GM21825 (cell line): ENCODE data around the gene FILIP1.

Source experiments
- ATAC-seq: cut with Tn5 transposase; IDR thresholded peaks from one replicate; pipeline ENCODE4 v1.9.1; 2021; ENCODE audit warnings: mild to moderate bottlenecking, moderate library complexity; ENCODE audit not compliant: unreplicated experiment

The FILIP1 gene

GRCh38 chr6:75272145-75272840 lies 221.3 kb downstream of the FILIP1 start:
- ATAC-seq, result no peak

DNA sequence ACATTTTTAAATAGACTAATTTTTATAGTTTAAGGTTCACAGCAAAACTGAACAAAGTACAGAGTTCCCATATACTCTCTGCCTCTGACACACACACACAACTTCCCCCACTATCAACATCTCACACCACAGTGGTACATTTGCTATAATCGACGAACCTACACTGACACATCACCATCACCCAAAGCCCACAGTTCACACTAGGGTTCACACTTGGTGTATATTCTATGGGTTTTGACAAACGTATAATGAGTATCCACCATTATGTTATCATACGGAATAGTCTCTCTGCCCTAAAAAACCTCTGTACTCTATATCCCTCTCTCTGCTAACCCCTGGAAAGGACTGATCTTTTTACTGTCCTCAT lies 224.6 kb downstream of the FILIP1 start:
- no peak for ATAC-seq

DNA sequence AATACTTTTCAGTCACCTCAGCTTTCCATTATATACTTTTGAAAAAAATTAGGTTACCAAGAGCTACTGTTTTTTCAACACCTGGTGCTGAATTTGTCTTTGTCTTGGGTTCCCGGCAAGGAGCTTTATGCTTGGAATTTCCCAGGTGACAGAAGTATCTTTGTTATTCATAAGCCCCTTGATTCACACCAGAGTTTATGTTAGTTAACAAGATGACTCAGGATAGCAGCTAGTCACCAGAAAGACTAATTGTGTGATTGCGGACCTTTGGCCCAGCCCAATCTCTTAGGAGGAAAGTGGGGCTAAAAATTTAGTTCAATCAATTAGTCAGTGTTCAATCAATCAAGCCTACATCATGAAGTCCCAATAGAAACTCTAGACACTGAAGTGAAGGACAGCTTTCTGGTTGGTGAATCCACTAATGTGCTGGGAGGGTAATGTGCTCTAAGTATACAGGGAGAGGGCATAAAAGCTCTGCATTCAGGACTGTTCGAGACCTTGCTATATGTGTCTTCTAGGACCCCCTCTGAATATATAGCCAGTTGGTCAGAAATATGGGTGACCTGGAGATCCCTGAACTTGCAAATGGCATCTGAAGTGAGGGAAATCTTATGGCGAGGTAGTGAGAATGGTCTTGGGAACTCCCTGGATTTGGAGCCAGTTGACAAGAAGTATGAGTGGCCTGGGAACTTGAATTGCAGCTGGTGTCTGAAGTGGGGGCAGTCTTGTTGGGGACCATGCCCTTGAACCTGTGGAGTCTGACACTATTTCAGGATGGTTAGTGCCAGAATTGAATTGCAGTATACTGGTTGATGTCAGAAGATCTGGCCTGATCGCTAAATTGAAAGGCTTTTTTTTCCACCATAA lies 225.2 kb downstream of the FILIP1 start:
- ATAC-seq, result no peak

DNA sequence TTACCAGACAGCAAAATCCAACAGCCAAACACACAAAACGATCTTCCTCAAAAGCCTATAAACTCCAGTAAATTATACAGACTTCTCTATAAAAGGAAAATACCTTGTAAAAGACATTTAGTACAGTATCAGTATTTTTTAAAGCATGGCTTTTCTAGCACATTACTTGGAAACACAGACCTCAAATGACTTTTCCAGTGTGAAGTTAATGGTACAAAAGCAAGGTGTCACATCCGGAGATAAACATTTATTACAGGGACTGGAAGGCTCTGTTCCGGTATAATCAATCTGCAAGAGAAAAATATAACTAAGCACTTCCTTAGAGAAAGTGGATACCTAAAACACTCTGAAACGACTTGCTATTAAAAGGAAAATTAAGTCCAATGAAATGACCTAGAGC lies 226.1 kb downstream of the FILIP1 start:
- no peak for ATAC-seq

GRCh38 chr6:75266716-75267291 lies 226.8 kb downstream of the FILIP1 start:
- peak; percentile 83 for ATAC-seq

DNA sequence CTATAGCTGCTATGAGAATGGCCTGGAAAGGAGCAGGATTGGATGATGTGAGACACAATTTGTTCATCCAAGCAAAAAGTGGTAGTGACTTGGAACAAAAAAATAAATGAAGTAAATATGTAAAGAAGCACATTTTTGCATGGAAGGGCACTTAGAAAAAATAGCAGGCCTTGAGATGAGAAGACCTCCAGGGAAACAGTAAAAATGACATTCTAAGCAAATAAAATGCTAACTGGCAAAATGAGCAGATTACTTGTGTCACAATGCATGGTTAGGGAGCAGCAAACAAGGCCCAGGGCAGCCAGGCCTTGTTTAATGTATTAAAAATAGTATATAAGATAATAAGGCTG lies 230.2 kb downstream of the FILIP1 start:
- ATAC-seq, result no peak

- no peak for ATAC-seq
Measured at GRCh38 chr6:75262716-75263400, 230.7 kb downstream of the FILIP1 start.

GRCh38 chr6:75261299-75261698 lies 232.3 kb downstream of the FILIP1 start:
- no peak for ATAC-seq

- ATAC-seq, result no peak
Measured at GRCh38 chr6:75257343-75258087, 236.1 kb downstream of the FILIP1 start.

DNA sequence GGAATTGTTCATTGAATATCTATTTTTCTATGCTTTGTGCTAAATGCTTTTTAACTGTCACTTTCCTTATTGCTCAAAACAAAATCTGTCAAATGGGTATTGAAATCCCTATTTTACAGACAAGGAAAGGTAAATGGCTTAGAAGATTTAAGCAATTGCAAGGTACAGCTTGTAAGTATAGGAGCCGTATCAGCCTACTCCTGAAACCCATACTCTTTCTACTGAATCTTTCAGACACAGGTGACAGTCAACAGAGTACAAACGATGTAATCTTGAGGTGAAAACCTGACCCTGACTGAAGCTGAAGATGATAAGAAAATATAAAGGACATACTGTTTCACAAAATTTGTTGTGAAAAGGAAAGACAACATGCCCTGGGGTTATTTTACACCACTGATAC lies 243.0 kb downstream of the FILIP1 start:
- ATAC-seq, result no peak

- no peak for ATAC-seq
Measured at GRCh38 chr6:75249837-75250236, 243.8 kb downstream of the FILIP1 start.

GRCh38 chr6:75246386-75246785 lies 247.2 kb downstream of the FILIP1 start:
- ATAC-seq, result no peak

- no peak for ATAC-seq
Measured at GRCh38 chr6:75244063-75244584, 249.5 kb downstream of the FILIP1 start.

DNA sequence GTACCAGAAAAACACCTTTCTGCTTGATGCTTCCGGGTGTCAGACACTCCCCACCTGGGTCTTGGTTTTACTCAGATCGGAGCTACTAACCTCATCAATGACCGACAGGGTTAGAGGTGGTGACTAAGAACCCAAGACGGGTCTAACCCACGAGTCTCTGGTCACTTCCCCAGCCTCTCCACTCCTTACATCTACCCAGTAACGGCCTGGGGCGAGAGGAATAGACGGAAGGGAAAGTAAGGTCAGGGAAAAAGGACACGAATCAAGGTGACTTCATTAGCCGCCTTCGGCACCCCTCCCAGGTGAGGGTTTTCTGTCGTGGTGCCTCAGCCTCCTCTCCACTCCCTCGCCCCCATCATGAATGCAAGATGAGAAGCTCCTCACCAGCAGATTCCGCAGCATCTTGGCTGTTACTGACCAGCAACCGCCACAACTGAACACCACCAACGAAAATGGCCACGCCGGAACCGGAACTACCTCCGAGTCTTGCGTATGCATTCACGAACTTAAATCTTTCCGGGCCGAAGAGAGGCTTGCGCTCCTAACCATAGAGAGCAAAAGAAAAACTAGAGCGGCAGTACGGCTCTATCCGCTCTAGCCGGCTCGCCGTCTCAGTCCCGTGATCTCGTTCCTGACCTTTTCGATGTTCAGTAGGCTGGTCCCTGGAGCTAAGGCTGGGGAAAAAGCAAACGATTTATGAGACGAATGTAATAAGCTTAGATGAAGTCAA lies 250.1 kb downstream of the FILIP1 start, which contains the start of gene COX7A2:
Gene COX7A2, minus strand, starts transcription at position 469 of the 730 bp plus-strand sequence. Its CDS starts 67 bp downstream, at position 402.
- ATAC-seq, result peak; percentile 98
